KOPT-K1 (cell line): ENCODE measurements around the gene EFNA4.
"Not testable (repeated sequence)": the region's sequence is repeated elsewhere in the genome, so short reads cannot be mapped to it uniquely, and the experiment has no call there.

Experiments used
- H3K27ac ChIP-seq: fragments of 200-600 bp; sonication (generic); 2 replicates; pipeline ENCODE4 v1.5.1; 2016; ENCODE audit warnings: antibody characterized with exemption, mild to moderate bottlenecking, low read depth, low read length; ENCODE audit not compliant: poor library complexity, severe bottlenecking
- H3K36me3 ChIP-seq: fragments of 200-600 bp; sonication (generic); 2 replicates; pipeline ENCODE4 v1.5.1; 2017; ENCODE audit warnings: antibody characterized with exemption, mild to moderate bottlenecking, low read length, moderate library complexity; ENCODE audit not compliant: insufficient read depth
- H3K9me3 ChIP-seq: fragments of 200-600 bp; sonication (generic); 2 replicates; pipeline ENCODE4 v1.5.1; 2017; ENCODE audit warnings: antibody characterized with exemption, low read length, mild to moderate bottlenecking; ENCODE audit not compliant: insufficient read depth, poor library complexity, severe bottlenecking

The EFNA4 gene

GRCh38 chr1:155104605-155105534, 41.3 kb downstream of the EFNA4 start:
- H3K9me3 ChIP-seq = no peaks in the 10 kb centered on the region
- H3K27ac ChIP-seq = no peak overlapping the region
- no peaks in the 10 kb centered on the region for H3K36me3 ChIP-seq

DNA sequence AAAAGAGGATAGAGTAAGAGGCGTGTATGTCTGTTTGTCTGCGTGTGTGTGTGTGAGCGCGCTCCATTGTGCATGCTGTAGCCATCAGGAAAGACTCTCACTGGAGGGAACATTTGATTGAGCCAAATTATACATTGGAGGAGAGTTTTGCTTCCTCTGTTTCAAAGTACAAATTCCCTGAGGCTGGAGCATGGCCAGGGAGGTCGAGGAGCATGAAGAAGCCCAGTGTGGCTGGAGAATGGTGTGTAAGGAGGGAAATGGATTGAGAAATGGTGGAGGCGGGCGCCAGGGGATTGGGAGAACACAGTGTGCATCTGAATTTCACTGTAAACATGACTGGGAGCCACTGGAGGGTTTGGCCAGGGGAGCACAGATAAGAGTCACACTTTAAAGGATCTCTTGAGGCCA, 42.1 kb downstream of the EFNA4 start:
- Histone ChIP-seq H3K27ac (no peak overlapping the region), H3K9me3 (no peaks in the 10 kb centered on the region), H3K36me3 (no peaks in the 10 kb centered on the region)

- Histone ChIP-seq H3K36me3 (no peaks in the 10 kb centered on the region), H3K9me3 (no peaks in the 10 kb centered on the region), H3K27ac (no peak overlapping the region)
Observed at GRCh38 chr1:155106862-155107261, 43.3 kb downstream of the EFNA4 start.

DNA sequence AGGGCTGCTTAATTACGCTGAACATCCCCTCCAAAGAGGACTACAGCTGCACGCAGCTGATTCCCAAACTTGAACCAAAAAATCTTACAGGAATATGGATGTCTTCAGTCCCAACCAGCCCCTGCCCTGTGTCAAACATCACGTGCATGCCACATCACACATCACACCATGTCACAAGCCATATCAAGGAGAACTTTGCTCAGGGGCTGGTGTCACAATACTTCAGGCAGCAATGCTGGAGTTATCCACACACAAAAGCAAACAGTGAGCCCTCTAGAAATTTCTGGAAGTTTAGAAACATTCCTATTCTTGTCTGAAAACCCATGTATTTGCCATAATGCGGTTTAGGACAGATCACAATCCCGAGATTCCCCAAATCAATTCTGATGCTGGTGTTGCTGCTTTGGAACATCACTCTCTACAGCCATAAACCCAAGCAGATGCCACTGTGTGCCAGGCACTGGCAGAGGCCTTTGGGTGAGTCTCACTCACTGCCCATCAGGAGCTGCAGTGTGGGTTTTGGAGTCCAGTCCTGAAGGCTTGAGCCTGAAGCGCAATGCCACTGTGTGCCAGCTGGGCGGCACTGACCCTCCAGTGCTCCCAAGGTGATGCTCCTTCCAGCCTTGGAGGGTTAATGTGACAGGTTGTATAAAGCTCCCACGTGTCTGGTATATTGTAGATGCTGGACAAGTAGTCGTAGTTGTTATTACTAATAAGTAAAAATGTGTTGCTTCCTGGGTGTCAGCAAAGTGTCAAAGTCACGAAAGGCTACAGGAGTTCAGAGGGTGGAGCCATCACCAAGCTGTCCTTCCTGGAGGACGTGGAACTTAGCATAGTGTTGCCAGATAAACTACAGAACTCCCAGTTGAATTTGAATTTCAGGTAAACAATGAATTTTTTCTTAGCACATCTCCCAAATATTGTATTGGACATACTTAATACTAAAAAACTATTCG, 44.0 kb downstream of the EFNA4 start:
- no peaks in the 10 kb centered on the region for H3K36me3 ChIP-seq
- no peak overlapping the region for H3K27ac ChIP-seq
- no peaks in the 10 kb centered on the region for H3K9me3 ChIP-seq

DNA sequence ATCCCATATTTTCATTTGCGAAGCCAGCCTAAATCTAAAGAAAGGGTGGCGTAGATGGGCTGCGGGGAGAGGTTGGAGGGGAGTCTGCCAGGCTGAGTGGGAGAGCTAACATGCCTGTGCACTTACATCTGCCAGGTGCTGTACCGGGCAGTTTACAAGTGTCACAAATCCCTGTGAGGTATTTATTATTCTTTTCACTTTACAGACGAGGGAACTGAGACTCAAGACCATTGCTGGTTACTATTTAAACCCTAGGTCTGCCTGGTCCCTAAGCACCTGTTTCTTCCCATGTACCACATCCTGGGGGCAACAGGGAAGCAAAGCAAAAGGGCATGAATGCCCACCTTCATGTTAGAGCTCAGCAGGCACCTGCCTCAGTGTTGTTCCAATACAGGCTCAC, 44.8 kb downstream of the EFNA4 start:
- H3K9me3 ChIP-seq = no peaks in the 10 kb centered on the region
- no peaks in the 10 kb centered on the region for H3K36me3 ChIP-seq
- no peak overlapping the region for H3K27ac ChIP-seq

DNA sequence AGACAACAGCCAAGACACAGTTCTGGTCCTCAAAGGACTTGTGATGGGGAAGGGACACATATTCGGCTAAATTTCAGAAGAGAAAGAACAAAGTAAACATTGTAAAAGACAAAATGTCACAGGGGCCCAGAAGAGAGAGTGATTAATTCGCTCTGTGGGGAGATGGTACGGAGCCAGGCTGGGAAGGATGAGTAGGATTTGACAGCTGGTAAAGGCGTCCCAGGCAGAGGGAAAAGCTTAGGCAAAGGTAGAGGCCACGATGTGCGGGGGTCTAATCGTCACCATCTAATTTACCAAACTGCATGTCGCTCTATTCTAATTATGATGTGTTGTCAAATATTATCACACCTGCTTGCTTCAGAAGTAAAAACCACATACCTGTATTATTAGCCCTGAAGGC, 46.8 kb downstream of the EFNA4 start:
- no peak overlapping the region for H3K27ac ChIP-seq
- no peaks in the 10 kb centered on the region for H3K36me3 ChIP-seq
- no peaks in the 10 kb centered on the region for H3K9me3 ChIP-seq

DNA sequence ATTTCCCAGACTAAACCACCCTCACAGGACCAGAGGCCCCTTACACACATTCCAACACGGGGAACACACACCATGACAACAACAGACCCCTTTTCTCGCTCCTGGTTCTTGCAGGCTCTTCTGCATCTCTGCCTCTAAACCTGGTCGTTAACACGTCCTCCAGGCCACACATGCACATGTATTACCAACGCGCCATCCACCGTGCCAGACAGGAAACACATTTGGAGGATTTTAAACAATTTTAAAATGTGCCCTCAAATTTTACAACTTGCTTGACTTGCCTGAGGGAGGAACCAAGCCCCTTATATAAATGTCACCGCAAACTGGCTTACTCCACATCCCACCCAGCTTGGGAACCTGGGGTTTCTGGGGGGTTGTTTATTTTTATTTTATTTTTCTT, 47.3 kb downstream of the EFNA4 start:
- Histone ChIP-seq H3K27ac (no peak overlapping the region), H3K36me3 (no peaks in the 10 kb centered on the region), H3K9me3 (no peaks in the 10 kb centered on the region)

DNA sequence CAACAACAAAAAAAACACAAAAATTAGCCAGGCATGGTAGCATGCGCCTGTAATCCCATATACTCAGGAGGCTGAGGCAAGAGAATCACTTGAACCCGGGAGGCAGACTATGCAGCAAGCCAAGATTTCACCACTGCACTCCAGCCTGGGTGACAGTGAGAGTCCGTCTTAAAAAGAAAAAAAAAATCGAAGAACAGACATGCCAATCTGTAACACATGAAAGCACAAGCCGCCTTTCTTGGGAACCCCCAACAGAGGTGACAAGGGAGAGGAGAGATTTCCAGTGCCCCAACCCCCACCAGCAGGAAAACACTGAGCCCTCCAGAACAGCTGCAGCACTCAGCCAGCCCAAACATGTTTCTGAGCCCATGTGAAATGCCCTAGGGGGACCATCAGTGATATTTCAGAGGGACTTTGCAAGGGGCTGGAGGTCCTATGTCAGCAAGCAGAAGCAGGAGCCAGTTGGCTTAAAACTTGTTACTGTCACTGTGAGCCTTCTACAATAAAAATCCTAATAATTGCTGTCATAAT, 50.0 kb downstream of the EFNA4 start:
- Histone ChIP-seq H3K27ac (no peak overlapping the region), H3K36me3 (no peaks in the 10 kb centered on the region), H3K9me3 (no peaks in the 10 kb centered on the region)

GRCh38 chr1:155116113-155116764, 52.7 kb downstream of the EFNA4 start:
- Histone ChIP-seq H3K27ac (no peak overlapping the region), H3K9me3 (no peaks in the 10 kb centered on the region), H3K36me3 (no peaks in the 10 kb centered on the region)

- Histone ChIP-seq H3K9me3 (no peaks in the 10 kb centered on the region), H3K27ac (no peak overlapping the region), H3K36me3 (no peaks in the 10 kb centered on the region)
Observed at GRCh38 chr1:155117610-155118009, 54.1 kb downstream of the EFNA4 start.

DNA sequence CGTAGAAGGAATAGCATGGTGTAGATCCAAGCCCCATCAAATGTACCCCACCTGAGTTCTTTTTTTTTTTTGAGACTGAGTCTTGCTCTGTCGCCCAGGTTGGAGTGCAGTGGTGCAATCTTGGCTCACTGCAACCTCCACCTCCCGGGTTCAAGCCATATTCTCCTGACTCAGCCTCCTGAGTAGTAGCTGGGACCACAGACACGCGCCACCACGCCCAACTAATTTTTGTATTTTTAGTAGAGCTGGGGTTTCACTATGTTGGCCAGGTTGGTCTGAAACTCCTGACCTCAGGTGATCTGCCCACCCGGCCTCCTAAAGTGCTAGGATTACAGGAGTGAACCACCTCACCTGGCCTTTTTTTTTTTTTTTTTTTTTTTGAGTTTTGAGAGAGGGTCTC, 54.5 kb downstream of the EFNA4 start:
- not testable (repeated sequence) for H3K9me3 ChIP-seq, H3K36me3 ChIP-seq, H3K27ac ChIP-seq
